ENCODE data around the gene LEF1. TPM values are rescaled to one million over a fixed set of nuclear protein-coding genes. Genes with fewer than 3 reads are reported as not detected.

LEF1 gene
- total and polyA plus RNA-seq, 8 donors: 0.81 to 11.0 (median 3.0) TPM; not detected in 2

GRCh38 chr4:108024085-108024877 lies 144.5 kb downstream of the LEF1 start:
- Histone ChIP-seq H3K36me3 (peaks cover 52 to 100% (median 99%) of the 10 kb centered on the region in 4 donors), H3K9me3 (no peaks in the 10 kb centered on the region), H3K27me3 (no peaks in the 10 kb centered on the region), H3K4me1 (no peaks in the 10 kb centered on the region), H3K4me3 (no peak overlapping the region), H3K27ac (no peak overlapping the region)
- 83 to 92% (median 89%) methylated on average over 5 of the region's 5 CpGs for WGBS, 5 donors
- intact Hi-C loops (cut with DNase I; ENCODE audit: low total_unique reads): loop anchor here (10.0 kb wide), 1 partner anchor 541 kb away; no protein-coding TSS in a partner anchor
- TF ChIP-seq POLR2AphosphoS5 (IDR thresholded peaks at IDR 0.05) (no peak), POLR2A (IDR thresholded peaks at IDR 0.05) (no peak), EP300 (IDR thresholded peaks at IDR 0.05) (no peak), CTCF (IDR thresholded peaks at IDR 0.05) (no peak)
- no peak for DNase-seq

GRCh38 chr4:108018884-108019187 lies 149.9 kb downstream of the LEF1 start:
- DNase-seq: no peak
- no peak overlapping the region for H3K27ac ChIP-seq
- peaks cover 0 to 6% (median 0%) of the 10 kb centered on the region in 4 donors for H3K4me1 ChIP-seq
- peaks cover 31 to 94% (median 91%) of the 10 kb centered on the region in 4 donors for H3K36me3 ChIP-seq
- H3K4me3 ChIP-seq: no peak overlapping the region
- no peaks in the 10 kb centered on the region for H3K27me3 ChIP-seq
- intact Hi-C loops (cut with DNase I; ENCODE audit: low total_unique reads): no loop called here
- H3K9me3 ChIP-seq: no peaks in the 10 kb centered on the region
- TF ChIP-seq CTCF (IDR thresholded peaks at IDR 0.05): peak in 1 of 7 experiments; percentile 21
- TF ChIP-seq POLR2AphosphoS5 (IDR thresholded peaks at IDR 0.05): no peak
- 44 to 54% (median 46%) methylated on average over 2 of the region's 2 CpGs for WGBS, 5 donors

- TF ChIP-seq EP300 (IDR thresholded peaks at IDR 0.05) (no peak), POLR2AphosphoS5 (IDR thresholded peaks at IDR 0.05) (no peak), CTCF (IDR thresholded peaks at IDR 0.05) (peak in 5 of 7 experiments; percentile 38 to 85 (median 78))
- Histone ChIP-seq H3K27ac (peak overlapping the region in 1 of 5 donors; percentile 28), H3K4me1 (peaks cover 0 to 7% (median under 1%) of the 10 kb centered on the region in 4 donors), H3K4me3 (no peak overlapping the region), H3K36me3 (peaks cover 26 to 92% (median 87%) of the 10 kb centered on the region in 4 donors), H3K9me3 (no peaks in the 10 kb centered on the region), H3K27me3 (no peaks in the 10 kb centered on the region)
- WGBS, 5 donors: 36 to 49% (median 38%) methylated on average over 8 of the region's 8 CpGs
- DNase-seq: peak; percentile 86 to 91
- intact Hi-C loops (cut with DNase I; ENCODE audit: low total_unique reads): no loop called here
Measured at GRCh38 chr4:108018040-108018883, 150.5 kb downstream of the LEF1 start.

- DNase-seq: no peak
- TF ChIP-seq POLR2A (IDR thresholded peaks at IDR 0.05) (no peak), CTCF (IDR thresholded peaks at IDR 0.05) (no peak), EP300 (IDR thresholded peaks at IDR 0.05) (no peak), POLR2AphosphoS5 (IDR thresholded peaks at IDR 0.05) (no peak)
- Histone ChIP-seq H3K9me3 (no peaks in the 10 kb centered on the region), H3K27ac (no peak overlapping the region), H3K27me3 (no peaks in the 10 kb centered on the region), H3K36me3 (peaks cover 7 to 81% (median 68%) of the 10 kb centered on the region in 4 donors), H3K4me1 (peaks cover 0 to 20% (median 5%) of the 10 kb centered on the region in 4 donors), H3K4me3 (no peak overlapping the region)
- 92 to 98% (median 96%) methylated on average over 5 of the region's 5 CpGs for WGBS, 5 donors
- intact Hi-C loops (cut with DNase I; ENCODE audit: low total_unique reads): no loop called here
Measured at GRCh38 chr4:108013955-108014354, 154.8 kb downstream of the LEF1 start.

All from stomach (tissue), 9 donors.